Measurements from ENCODE around the gene EOLA2.
"Not testable (repeated sequence)": the region's sequence is repeated elsewhere in the genome, so short reads cannot be mapped to it uniquely, and the experiment has no call there.

GRCh38 chrX:149928635-149929034 is 9.7 kb downstream of the EOLA2 start:
- not testable (repeated sequence) for TF ChIP-seq CTCF, POLR2A, POLR2AphosphoS5 (IDR thresholded peaks at IDR 0.05)

All from prostate gland (tissue), 2 donors.